ENCODE results near the gene SPTA1.

Gene SPTA1

GRCh38 chr1:158685085-158685484, 1.4 kb downstream of the SPTA1 start:
- DNase-seq (ENCODE audit: low read depth) = no peak

- no peak for DNase-seq (ENCODE audit: low read depth)
These were observed 4.9 kb downstream of the SPTA1 start for GRCh38 chr1:158681606-158682005.

- no peak for DNase-seq (ENCODE audit: low read depth)
These were observed 7.2 kb downstream of the SPTA1 start for GRCh38 chr1:158679289-158679688.

- no peak for DNase-seq (ENCODE audit: low read depth)
These were observed 10.8 kb downstream of the SPTA1 start for GRCh38 chr1:158675563-158676323.

- no peak for DNase-seq (ENCODE audit: low read depth)
These were observed 12.2 kb downstream of the SPTA1 start for GRCh38 chr1:158674302-158674701.

GRCh38 chr1:158666037-158666436, 20.5 kb downstream of the SPTA1 start:
- DNase-seq (ENCODE audit: low read depth) = no peak

- DNase-seq (ENCODE audit: low read depth) = no peak
These were observed 31.9 kb downstream of the SPTA1 start for GRCh38 chr1:158654571-158654970.

GRCh38 chr1:158654086-158654485, 32.4 kb downstream of the SPTA1 start:
- DNase-seq (ENCODE audit: low read depth) = no peak

- no peak for DNase-seq (ENCODE audit: low read depth)
These were observed 33.7 kb downstream of the SPTA1 start for GRCh38 chr1:158652721-158653334.

GRCh38 chr1:158649052-158649451, 37.5 kb downstream of the SPTA1 start:
- DNase-seq (ENCODE audit: low read depth) = no peak

- no peak for DNase-seq (ENCODE audit: low read depth)
These were observed 40.0 kb downstream of the SPTA1 start for GRCh38 chr1:158646465-158646864.

GRCh38 chr1:158644449-158644848, 42.1 kb downstream of the SPTA1 start:
- DNase-seq (ENCODE audit: low read depth) = no peak

GRCh38 chr1:158638904-158639303, 47.6 kb downstream of the SPTA1 start:
- no peak for DNase-seq (ENCODE audit: low read depth)

GRCh38 chr1:158638146-158638545, 48.4 kb downstream of the SPTA1 start:
- DNase-seq (ENCODE audit: low read depth) = no peak

GRCh38 chr1:158613764-158614163, 72.8 kb downstream of the SPTA1 start:
- DNase-seq (ENCODE audit: low read depth) = no peak

- DNase-seq (ENCODE audit: low read depth) = no peak
These were observed 74.6 kb downstream of the SPTA1 start for GRCh38 chr1:158611916-158612315.

- DNase-seq (ENCODE audit: low read depth) = no peak
These were observed 79.2 kb downstream of the SPTA1 start for GRCh38 chr1:158607296-158607695.

GRCh38 chr1:158604968-158605367, 81.5 kb downstream of the SPTA1 start, which contains the start of gene OR10Z1:
Gene OR10Z1 (plus strand): TSS chr1:158605268. CDS start chr1:158606439, 1,171 bp downstream.
- DNase-seq (ENCODE audit: low read depth) = no peak

GRCh38 chr1:158600735-158601134, 85.8 kb downstream of the SPTA1 start:
- no peak for DNase-seq (ENCODE audit: low read depth)

- DNase-seq (ENCODE audit: low read depth) = no peak
These were observed 99.6 kb downstream of the SPTA1 start for GRCh38 chr1:158586942-158587341.

- no peak for DNase-seq (ENCODE audit: low read depth)
These were observed 102.6 kb downstream of the SPTA1 start for GRCh38 chr1:158583962-158584361.

- DNase-seq (ENCODE audit: low read depth) = no peak
These were observed 106.8 kb downstream of the SPTA1 start, which contains the start of gene OR10X1 for GRCh38 chr1:158579733-158580132. Gene OR10X1 (minus strand): TSS chr1:158579899. CDS start chr1:158579899, 0 bp downstream.

- no peak for DNase-seq (ENCODE audit: low read depth)
These were observed 109.0 kb downstream of the SPTA1 start for GRCh38 chr1:158577561-158577960.

GRCh38 chr1:158572226-158572625, 114.3 kb downstream of the SPTA1 start:
- DNase-seq (ENCODE audit: low read depth) = no peak

All from fibroblast of the conjunctiva (primary cell).